ENCODE measurements around the gene DDX24. TPM values are rescaled to one million over a fixed set of nuclear protein-coding genes. Genes with fewer than 3 reads are reported as not detected.

DDX24 gene
- total and polyA plus RNA-seq, 2 of the 8 experiments (the other 6 are each of a cell fraction or from before 2014, with no cell fraction given): 89.0 to 201 TPM

DNA sequence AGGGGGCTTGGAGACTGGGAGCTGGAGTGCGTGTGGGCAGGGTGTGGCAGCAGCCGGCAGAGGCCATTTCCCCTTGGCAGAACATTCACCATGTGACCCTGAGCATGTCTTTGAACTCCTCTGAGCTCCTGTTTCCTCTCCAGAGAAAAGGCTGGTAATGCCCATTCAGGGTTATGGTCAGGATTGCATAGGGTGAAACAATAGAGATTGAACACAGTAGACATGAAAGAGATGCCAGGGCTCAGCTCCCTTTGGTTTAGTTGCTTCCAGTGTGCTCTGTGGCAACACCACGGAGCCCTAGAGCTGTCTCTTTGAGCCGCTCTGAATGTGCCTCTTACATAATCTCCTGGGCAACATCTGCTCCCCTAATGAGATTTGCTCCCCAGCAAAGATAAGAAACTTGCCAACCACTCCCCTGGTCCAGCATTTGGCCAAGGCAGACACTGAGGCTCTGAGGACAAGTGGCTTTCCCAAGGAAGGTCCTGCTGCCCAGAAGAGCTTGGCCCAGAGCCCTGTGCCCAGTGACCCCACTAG, 34.1 kb upstream of the DDX24 start:
- Histone ChIP-seq H4K5ac (ENCODE audit: insufficient read length, low read depth, low read length) (no peak overlapping the region), H3K4ac (replicated peaks; ENCODE audit: insufficient read length, low read depth, low read length) (no peak overlapping the region), H3K9ac (replicated peaks in 1 of 4; ENCODE audit: extremely low read depth in 1 of 4, low read depth in 3 of 4, low read length in 3 of 4) (no peak overlapping the region), H3K4me3 (ENCODE audit: extremely low read depth in 1 of 4, insufficient read depth in 2 of 4, low read depth in 3 of 4, low read length in 4 of 4) (no peak overlapping the region), H4K20me1 (replicated peaks in 1 of 2; ENCODE audit: control insufficient read depth in 1 of 2, insufficient read depth in 2 of 2, low read length in 2 of 2) (no peaks in the 10 kb centered on the region), H3K18ac (ENCODE audit: extremely low read depth, low read length) (no peak overlapping the region), H3K9me3 (ENCODE audit: insufficient read depth in 2 of 2, low read depth in 1 of 2, low read length in 1 of 2) (peaks cover 2 to 7% of the 10 kb centered on the region in 2 experiments; a peak in 1 of 4 replicates), H3K4me2 (ENCODE audit: insufficient read depth in 1 of 2, low read depth in 2 of 2, low read length in 2 of 2) (no peak overlapping the region), H2BK120ac (replicated peaks; ENCODE audit: low read depth, low read length) (no peak overlapping the region), H3K36me3 (ENCODE audit: control insufficient read depth in 2 of 4, insufficient read depth in 4 of 4, low read length in 3 of 4) (no peaks in the 10 kb centered on the region), H2AK5ac (ENCODE audit: low read depth, low read length) (no peak overlapping the region), H3K79me1 (ENCODE audit: low read depth, low read length) (no peaks in the 10 kb centered on the region), H3K23ac (ENCODE audit: insufficient read length) (no peak overlapping the region), H2BK5ac (ENCODE audit: low read depth, low read length) (no peak overlapping the region), H2AFZ (ENCODE audit: low read length) (no peak overlapping the region), H2BK20ac (ENCODE audit: low read length) (no peak overlapping the region), H3K23me2 (ENCODE audit: low read depth, low read length) (no peaks in the 10 kb centered on the region), H3K27ac (ENCODE audit: low read depth, low read length) (no peak overlapping the region), H3K27me3 (replicated peaks in 1 of 4; ENCODE audit: control insufficient read depth in 3 of 4, extremely low read depth in 1 of 4, insufficient read depth in 3 of 4, low read length in 3 of 4) (no peaks in the 10 kb centered on the region; a peak in 1 of 7 replicates), H3K79me2 (ENCODE audit: control insufficient read depth in 1 of 2, insufficient read depth in 2 of 2, low read length in 2 of 2) (no peaks in the 10 kb centered on the region), H3K4me1 (replicated peaks in 1 of 4; ENCODE audit: control insufficient read depth in 3 of 4, insufficient read depth in 4 of 4, low read length in 3 of 4) (no peaks in the 10 kb centered on the region), H4K91ac (replicated peaks; ENCODE audit: insufficient read length, low read length) (no peak overlapping the region), H3K14ac (ENCODE audit: insufficient read length) (no peak overlapping the region), H3K56ac (replicated peaks; ENCODE audit: insufficient read length, low read depth, low read length) (no peak overlapping the region), H2BK12ac (ENCODE audit: low read depth, low read length) (no peak overlapping the region), H2BK15ac (ENCODE audit: low read length) (no peak overlapping the region), H4K8ac (ENCODE audit: extremely low read depth, insufficient read depth, low read length) (no peak overlapping the region)
- ChIA-PET POLR2A (ENCODE audit: partially characterized antibody) (interaction anchor here (0.6 to 3.7 kb wide), 3 partner anchors 10 to 14 kb away, joined by 4 to 11 read pairs (median 4); partner anchors contain the start of gene IFI27L2), CTCF (ENCODE audit: partially characterized antibody) (interaction anchor here (0.7 to 1.7 kb wide), 9 partner anchors 22 to 178 kb away, joined by 3 to 7 read pairs (median 3); no protein-coding TSS in a partner anchor)
- no peak for DNase-seq (ENCODE audit: low read depth in 1 of 2, low spot score in 2 of 2)
- FAIRE-seq: no peak
- WGBS, 2 experiments (ENCODE audit: extremely low coverage in 1 of 2, insufficient coverage in 1 of 2, insufficient read length in 1 of 2, insufficient replicate concordance in 2 of 2, low coverage in 1 of 2, low lambda C conversion rate in 2 of 2, missing lambda C conversion rate in 1 of 2): 100% methylated on average over 4 of the region's 4 CpGs; no CpG with 5 or more reads in 1 of the 2 experiments
- no peak for TF ChIP-seq JUND (IDR thresholded peaks at IDR 0.05; ENCODE audit: low read length)
- no peak for TF ChIP-seq CHD1 (IDR thresholded peaks at IDR 0.05; ENCODE audit: low read depth, low read length)
- TF ChIP-seq PHF8 (conservative IDR thresholded peaks at IDR 0.05; ENCODE audit: low read depth, low read length): no peak
- no peak for TF ChIP-seq SIX5 (IDR thresholded peaks at IDR 0.05; ENCODE audit: low read depth, low read length)
- TF ChIP-seq SAP30 (IDR thresholded peaks at IDR 0.05; ENCODE audit: insufficient read depth, insufficient replicate concordance, low read length): no peak
- no peak for TF ChIP-seq ASH2L (IDR thresholded peaks at IDR 0.05; ENCODE audit: low read length)
- TF ChIP-seq YY1 (IDR thresholded peaks at IDR 0.05; ENCODE audit: low read depth, low read length): no peak
- no peak for TF ChIP-seq POLR2A (IDR thresholded peaks at IDR 0.05; ENCODE audit: control extremely low read depth in 1 of 2, low read depth in 2 of 2, low read length in 2 of 2)
- no peak for TF ChIP-seq HDAC2 (IDR thresholded peaks at IDR 0.05; ENCODE audit: borderline replicate concordance in 1 of 2, low read depth in 2 of 2, low read length in 2 of 2)
- no peak for TF ChIP-seq KDM4A (IDR thresholded peaks at IDR 0.05; ENCODE audit: low read depth, low read length, severe bottlenecking)
- TF ChIP-seq CTCF (IDR thresholded peaks at IDR 0.05; ENCODE audit: control extremely low read depth in 1 of 3, insufficient read depth in 1 of 3, low read depth in 1 of 3, low read length in 3 of 3): no peak
